Natural killer cell (primary cell): ENCODE data around the gene SPDYE16. TPM values are rescaled to one million over a fixed set of nuclear protein-coding genes. Genes with fewer than 3 reads are reported as not detected.
"Not testable (repeated sequence)": the region's sequence is repeated elsewhere in the genome, so short reads cannot be mapped to it uniquely, and the experiment has no call there.

ENCODE experiments used
- ATAC-seq, 3 donors: fragments of 150-1000 bp in 2 of 3; fragments of 200-7000 bp in 1 of 3; cut with Tn5 transposase; 1 replicate in 1 of 3; 2 replicates in 2 of 3; pipeline ENCODE4 v1.10.0; 2021; ENCODE audit warnings: mild to moderate bottlenecking in 2 of 3, moderate library complexity in 2 of 3
- DNase-seq, 2 donors: peaks; one replicate each; pipeline versions ENCODE4 v3.0.0 to v3.0.0-alpha.2; 2013 to 2021; ENCODE audit warnings: mixed read lengths in 1 of 2
- H3K27ac ChIP-seq: one replicate; pipeline ENCODE4 v1.5.1; 2013; ENCODE audit warnings: mild to moderate bottlenecking, low read length
- H3K27me3 ChIP-seq: one replicate; pipeline ENCODE4 v1.6.1; 2013; ENCODE audit warnings: low read length; ENCODE audit not compliant: control insufficient read depth, insufficient read depth
- H3K36me3 ChIP-seq: one replicate; pipeline ENCODE4 v1.6.1; 2013; ENCODE audit warnings: low read length; ENCODE audit not compliant: control insufficient read depth, insufficient read depth
- H3K4me1 ChIP-seq: one replicate; pipeline ENCODE4 v1.6.1; 2013; ENCODE audit warnings: low read length; ENCODE audit not compliant: control insufficient read depth, insufficient read depth
- H3K4me3 ChIP-seq: one replicate; pipeline ENCODE4 v1.5.1; 2013; ENCODE audit warnings: low read length
- H3K9me3 ChIP-seq: one replicate; pipeline ENCODE4 v1.6.1; 2013; ENCODE audit warnings: low read length; ENCODE audit not compliant: control insufficient read depth, insufficient read depth
- H3K27ac Mint-ChIP-seq, 2 donors: one replicate each; pipeline ENCODE4 v1.8.0; 2022; ENCODE audit warnings: mild to moderate bottlenecking in 2 of 2, mixed read lengths in 2 of 2, moderate library complexity in 1 of 2
- H3K27me3 Mint-ChIP-seq, 2 donors: one replicate each; pipeline ENCODE4 v1.8.0; 2022; ENCODE audit warnings: low read depth in 2 of 2, mixed read lengths in 2 of 2
- H3K36me3 Mint-ChIP-seq: one replicate; pipeline ENCODE4 v1.8.0; 2022; ENCODE audit warnings: mixed read lengths
- H3K4me1 Mint-ChIP-seq, 2 donors: one replicate each; pipeline ENCODE4 v1.8.0; 2022; ENCODE audit warnings: mixed read lengths in 2 of 2
- H3K4me3 Mint-ChIP-seq: one replicate; pipeline ENCODE4 v1.8.0; 2022; ENCODE audit warnings: mild to moderate bottlenecking, moderate library complexity, mixed read lengths
- H3K9me3 Mint-ChIP-seq, 2 donors: one replicate each; pipeline ENCODE4 v1.8.0; 2022; ENCODE audit warnings: mixed read lengths in 2 of 2
- WGBS: methylation state at CpG from one replicate; pipeline ENCODE4 v1.1.7; 2013; ENCODE audit warnings: missing lambda C conversion rate; ENCODE audit not compliant: insufficient coverage; 5-methylcytosine and 5-hydroxymethylcytosine counted together
- intact Hi-C: fragments of 100-400 bp; cut with micrococcal nuclease; formaldehyde crosslinking; loops from one replicate; pipeline ENCODE4 v1.14.2; 2022
- total RNA-seq, 4 donors: library from RNA; stranded (reverse); fragments of 120-200 nt in 1 of 4; gene quantifications; one replicate each; pipeline versions ENCODE4 v1.2.3 to v1.2.4, GENCODE V29; 2013 to 2022
- TF ChIP-seq, protein P1 (sequence below): fragments of 200-600 bp; IDR thresholded peaks from one replicate; pipeline ENCODE4 v1.8.0; 2022; ENCODE audit warnings: antibody characterized with exemption

SPDYE16 gene
- total RNA-seq, 3 donors from 2014 or later (not counting 1 experiment from before 2014, with no cell fraction given), result 0.32 to 1.4 TPM; not detected in 1

DNA sequence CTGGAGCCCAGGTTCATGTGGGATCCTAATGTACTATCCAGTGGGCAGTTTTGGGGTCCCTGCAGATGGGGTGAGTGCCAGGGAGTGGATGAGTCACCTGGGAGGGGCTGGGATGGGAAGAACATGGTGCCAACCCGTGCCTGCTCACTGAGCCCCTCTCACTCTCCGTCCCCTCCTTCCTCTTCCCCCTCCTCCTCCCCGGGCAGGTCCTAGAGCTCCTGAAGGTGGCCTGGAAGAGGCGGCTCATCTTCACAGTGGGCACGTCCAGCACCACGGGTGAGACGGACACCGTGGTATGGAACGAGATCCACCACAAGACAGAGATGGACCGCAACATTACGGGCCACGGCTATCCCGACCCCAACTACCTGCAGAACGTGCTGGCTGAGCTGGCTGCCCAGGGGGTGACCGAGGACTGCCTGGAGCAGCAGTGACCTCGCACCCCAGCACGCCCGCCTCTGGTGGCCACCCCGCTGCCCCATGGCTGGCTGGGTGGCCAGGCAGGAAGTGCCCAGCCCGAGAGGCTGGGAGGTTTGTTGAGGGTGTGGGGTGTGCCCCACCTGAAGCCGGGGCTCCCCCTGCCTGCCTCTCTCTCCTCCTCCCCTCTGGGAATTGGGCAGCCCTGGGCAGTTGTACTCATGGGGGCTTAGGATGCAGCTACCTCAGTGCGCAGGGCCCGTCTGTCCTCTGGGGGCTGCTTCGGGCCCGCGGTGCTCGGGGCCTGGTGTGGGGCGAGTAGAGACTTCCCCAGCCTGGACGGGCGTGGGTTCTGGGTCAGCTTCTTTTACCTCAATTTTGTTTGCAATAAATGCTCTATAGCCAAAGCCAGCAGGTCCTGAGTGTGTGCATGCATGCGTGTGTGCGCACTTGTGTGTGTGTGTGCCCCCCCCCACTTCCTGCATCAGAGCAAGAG is 37.7 kb downstream of the SPDYE16 start:
- no peak overlapping the region for H3K4me3 Mint-ChIP-seq
- Histone ChIP-seq H3K4me3 (no peak overlapping the region), H3K27me3 (no peaks in the 10 kb centered on the region), H3K36me3 (peaks cover 6% of the 10 kb centered on the region), H3K27ac (no peak overlapping the region), H3K9me3 (no peaks in the 10 kb centered on the region), H3K4me1 (no peaks in the 10 kb centered on the region)
- ATAC-seq, result no peak
- no peaks in the 10 kb centered on the region for H3K27me3 Mint-ChIP-seq
- H3K9me3 Mint-ChIP-seq, result no peaks in the 10 kb centered on the region
- DNase-seq, result no peak
- H3K4me1 Mint-ChIP-seq, result no peaks in the 10 kb centered on the region
- no peaks in the 10 kb centered on the region for H3K36me3 Mint-ChIP-seq
- 94% methylated on average over 31 of the region's 32 CpGs for WGBS
- no peak overlapping the region for H3K27ac Mint-ChIP-seq
- TF ChIP-seq, protein P1, sequence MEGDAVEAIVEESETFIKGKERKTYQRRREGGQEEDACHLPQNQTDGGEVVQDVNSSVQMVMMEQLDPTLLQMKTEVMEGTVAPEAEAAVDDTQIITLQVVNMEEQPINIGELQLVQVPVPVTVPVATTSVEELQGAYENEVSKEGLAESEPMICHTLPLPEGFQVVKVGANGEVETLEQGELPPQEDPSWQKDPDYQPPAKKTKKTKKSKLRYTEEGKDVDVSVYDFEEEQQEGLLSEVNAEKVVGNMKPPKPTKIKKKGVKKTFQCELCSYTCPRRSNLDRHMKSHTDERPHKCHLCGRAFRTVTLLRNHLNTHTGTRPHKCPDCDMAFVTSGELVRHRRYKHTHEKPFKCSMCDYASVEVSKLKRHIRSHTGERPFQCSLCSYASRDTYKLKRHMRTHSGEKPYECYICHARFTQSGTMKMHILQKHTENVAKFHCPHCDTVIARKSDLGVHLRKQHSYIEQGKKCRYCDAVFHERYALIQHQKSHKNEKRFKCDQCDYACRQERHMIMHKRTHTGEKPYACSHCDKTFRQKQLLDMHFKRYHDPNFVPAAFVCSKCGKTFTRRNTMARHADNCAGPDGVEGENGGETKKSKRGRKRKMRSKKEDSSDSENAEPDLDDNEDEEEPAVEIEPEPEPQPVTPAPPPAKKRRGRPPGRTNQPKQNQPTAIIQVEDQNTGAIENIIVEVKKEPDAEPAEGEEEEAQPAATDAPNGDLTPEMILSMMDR, result no peak
- intact Hi-C loops, result loop anchor here (10.0 kb wide), 1 partner anchor 489 kb away; no protein-coding TSS in a partner anchor

GRCh38 chr7:76504351-76505167 is 38.5 kb downstream of the SPDYE16 start:
- ATAC-seq, H3K36me3 Mint-ChIP-seq, H3K4me3 Mint-ChIP-seq, H3K36me3 ChIP-seq, H3K27me3 Mint-ChIP-seq, H3K9me3 Mint-ChIP-seq, H3K4me3 ChIP-seq, H3K4me1 ChIP-seq, H3K27ac Mint-ChIP-seq, H3K4me1 Mint-ChIP-seq, DNase-seq, H3K27me3 ChIP-seq, H3K9me3 ChIP-seq, H3K27ac ChIP-seq: not testable (repeated sequence)
- intact Hi-C loops, result loop anchor here (10.0 kb wide), 1 partner anchor 490 kb away; no protein-coding TSS in a partner anchor
- WGBS, result 93% methylated on average over 19 of the region's 33 CpGs

GRCh38 chr7:76503244-76503643 is 39.9 kb downstream of the SPDYE16 start:
- H3K9me3 Mint-ChIP-seq, H3K27ac ChIP-seq, ATAC-seq, H3K36me3 Mint-ChIP-seq, H3K4me1 ChIP-seq, H3K4me1 Mint-ChIP-seq, H3K9me3 ChIP-seq, H3K27ac Mint-ChIP-seq, H3K4me3 ChIP-seq, DNase-seq, H3K27me3 ChIP-seq, H3K4me3 Mint-ChIP-seq, H3K27me3 Mint-ChIP-seq, H3K36me3 ChIP-seq: not testable (repeated sequence)
- WGBS, result 99% methylated on average over 11 of the region's 12 CpGs
- intact Hi-C loops, result loop anchor here (10.0 kb wide), 1 partner anchor 492 kb away; no protein-coding TSS in a partner anchor

- H3K9me3 Mint-ChIP-seq, H3K4me3 ChIP-seq, H3K36me3 Mint-ChIP-seq, H3K27me3 ChIP-seq, H3K27ac Mint-ChIP-seq, DNase-seq, ATAC-seq, H3K27me3 Mint-ChIP-seq, H3K4me1 Mint-ChIP-seq, H3K4me3 Mint-ChIP-seq, H3K9me3 ChIP-seq, H3K36me3 ChIP-seq, H3K4me1 ChIP-seq, H3K27ac ChIP-seq: not testable (repeated sequence)
- intact Hi-C loops, result loop anchor here (10.0 kb wide), 1 partner anchor 492 kb away; no protein-coding TSS in a partner anchor
- WGBS, result 93% methylated on average over 15 of the region's 16 CpGs
Observed at GRCh38 chr7:76502836-76503235, 40.3 kb downstream of the SPDYE16 start.

DNA sequence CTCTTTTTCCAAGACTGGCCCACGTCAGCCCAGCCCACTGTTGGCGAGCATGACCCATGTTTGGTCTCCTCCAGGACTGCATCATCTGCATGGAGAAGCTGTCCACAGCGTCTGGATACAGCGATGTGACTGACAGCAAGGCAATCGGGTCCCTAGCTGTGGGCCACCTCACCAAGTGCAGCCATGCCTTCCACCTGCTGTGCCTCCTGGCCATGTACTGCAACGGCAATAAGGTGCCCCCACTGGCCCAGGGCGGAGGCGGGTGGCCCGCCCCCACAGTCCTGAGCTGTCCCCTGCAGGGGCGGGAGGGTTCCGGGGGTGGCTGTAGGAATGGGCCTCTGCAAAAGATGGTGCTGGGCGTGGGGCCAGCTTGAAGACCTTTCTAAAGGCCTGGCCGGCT is 40.9 kb downstream of the SPDYE16 start:
- intact Hi-C loops, result loop anchor here (10.0 kb wide), 1 partner anchor 493 kb away; no protein-coding TSS in a partner anchor
- not testable (repeated sequence) for H3K27me3 ChIP-seq, H3K4me1 Mint-ChIP-seq, H3K4me3 ChIP-seq, DNase-seq, H3K9me3 Mint-ChIP-seq, H3K4me1 ChIP-seq, H3K27me3 Mint-ChIP-seq, H3K36me3 ChIP-seq, H3K9me3 ChIP-seq, H3K36me3 Mint-ChIP-seq, ATAC-seq, H3K27ac Mint-ChIP-seq, H3K27ac ChIP-seq, H3K4me3 Mint-ChIP-seq
- WGBS, result 89% methylated on average over 13 of the region's 13 CpGs

- not testable (repeated sequence) for H3K4me3 Mint-ChIP-seq, H3K4me1 ChIP-seq, H3K4me3 ChIP-seq, DNase-seq, H3K27ac ChIP-seq, H3K36me3 ChIP-seq, H3K27ac Mint-ChIP-seq, H3K9me3 Mint-ChIP-seq, H3K4me1 Mint-ChIP-seq, H3K27me3 Mint-ChIP-seq, H3K27me3 ChIP-seq, H3K36me3 Mint-ChIP-seq, H3K9me3 ChIP-seq
- WGBS, result no CpG with 5 or more reads among the region's 19 CpGs
- intact Hi-C loops, result loop anchor here (10.0 kb wide), 1 partner anchor 495 kb away; no protein-coding TSS in a partner anchor
- peak in 1 of 3 donors; percentile 38 for ATAC-seq
Observed at GRCh38 chr7:76499924-76500241, 43.2 kb downstream of the SPDYE16 start.
